GM12872 (cell line): Measurements from ENCODE around the gene BMERB1.

Source experiments
- TF ChIP-seq, protein P1 (sequence below): IDR thresholded peaks from 3 replicates; pipeline ENCODE4 v1.5.1; 2011; ENCODE audit warnings: low read depth, mild to moderate bottlenecking, low read length, moderate library complexity; ENCODE audit not compliant: insufficient read depth

The BMERB1 gene

DNA sequence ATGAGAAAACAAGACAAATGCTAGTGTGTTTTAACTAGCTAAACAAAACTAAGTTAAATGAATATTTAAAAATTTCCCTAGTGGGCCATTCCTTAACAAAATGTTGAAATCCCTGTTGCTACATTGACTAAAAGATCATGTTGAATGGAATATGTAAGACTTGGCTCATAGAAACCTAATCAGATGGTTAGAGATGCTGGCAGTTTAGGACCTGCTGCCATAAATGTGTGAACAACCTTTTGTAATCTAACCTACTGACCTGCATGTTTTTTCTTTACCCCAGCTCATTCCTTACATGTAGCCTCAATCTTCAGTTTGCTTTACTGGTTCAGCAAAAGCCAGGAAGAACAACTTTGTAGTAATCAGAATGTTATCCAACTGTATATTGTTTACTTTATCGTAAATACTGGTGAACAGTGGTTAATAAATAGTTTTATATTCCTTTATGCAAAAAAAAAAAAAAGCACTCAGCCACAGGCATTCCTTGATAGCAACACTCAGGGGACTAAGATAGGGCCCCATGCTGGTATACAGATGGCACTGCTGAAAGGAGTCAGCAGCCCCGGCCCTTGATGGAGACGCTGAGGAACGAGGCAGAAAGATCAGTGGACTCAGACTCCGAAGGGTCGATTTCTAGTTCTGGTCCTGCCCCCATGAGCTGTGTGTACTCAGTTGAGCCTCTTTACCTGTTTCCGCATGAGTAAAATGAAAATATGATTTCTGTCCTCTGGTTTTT lies 130.4 kb downstream of the BMERB1 start:
- TF ChIP-seq, protein P1, sequence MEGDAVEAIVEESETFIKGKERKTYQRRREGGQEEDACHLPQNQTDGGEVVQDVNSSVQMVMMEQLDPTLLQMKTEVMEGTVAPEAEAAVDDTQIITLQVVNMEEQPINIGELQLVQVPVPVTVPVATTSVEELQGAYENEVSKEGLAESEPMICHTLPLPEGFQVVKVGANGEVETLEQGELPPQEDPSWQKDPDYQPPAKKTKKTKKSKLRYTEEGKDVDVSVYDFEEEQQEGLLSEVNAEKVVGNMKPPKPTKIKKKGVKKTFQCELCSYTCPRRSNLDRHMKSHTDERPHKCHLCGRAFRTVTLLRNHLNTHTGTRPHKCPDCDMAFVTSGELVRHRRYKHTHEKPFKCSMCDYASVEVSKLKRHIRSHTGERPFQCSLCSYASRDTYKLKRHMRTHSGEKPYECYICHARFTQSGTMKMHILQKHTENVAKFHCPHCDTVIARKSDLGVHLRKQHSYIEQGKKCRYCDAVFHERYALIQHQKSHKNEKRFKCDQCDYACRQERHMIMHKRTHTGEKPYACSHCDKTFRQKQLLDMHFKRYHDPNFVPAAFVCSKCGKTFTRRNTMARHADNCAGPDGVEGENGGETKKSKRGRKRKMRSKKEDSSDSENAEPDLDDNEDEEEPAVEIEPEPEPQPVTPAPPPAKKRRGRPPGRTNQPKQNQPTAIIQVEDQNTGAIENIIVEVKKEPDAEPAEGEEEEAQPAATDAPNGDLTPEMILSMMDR = no peak

DNA sequence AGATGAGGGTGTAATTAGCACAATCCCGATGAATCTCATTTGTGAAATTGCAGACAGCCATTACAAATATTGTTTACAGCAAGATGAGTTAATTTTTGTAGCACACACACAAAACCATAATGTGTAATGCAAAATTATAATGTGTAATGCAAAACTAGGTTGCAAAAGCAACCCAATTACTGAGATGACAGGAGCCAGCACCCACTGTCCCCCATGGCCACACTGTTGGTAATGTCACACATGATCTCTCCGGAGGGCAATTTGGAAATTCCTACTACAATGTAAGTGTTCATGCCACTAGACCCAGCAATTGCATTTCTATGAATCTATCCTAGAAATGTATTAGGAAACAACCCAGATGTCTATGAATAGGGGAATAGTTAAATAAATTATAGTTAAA lies 131.7 kb downstream of the BMERB1 start:
- TF ChIP-seq, protein P1 = no peak

DNA sequence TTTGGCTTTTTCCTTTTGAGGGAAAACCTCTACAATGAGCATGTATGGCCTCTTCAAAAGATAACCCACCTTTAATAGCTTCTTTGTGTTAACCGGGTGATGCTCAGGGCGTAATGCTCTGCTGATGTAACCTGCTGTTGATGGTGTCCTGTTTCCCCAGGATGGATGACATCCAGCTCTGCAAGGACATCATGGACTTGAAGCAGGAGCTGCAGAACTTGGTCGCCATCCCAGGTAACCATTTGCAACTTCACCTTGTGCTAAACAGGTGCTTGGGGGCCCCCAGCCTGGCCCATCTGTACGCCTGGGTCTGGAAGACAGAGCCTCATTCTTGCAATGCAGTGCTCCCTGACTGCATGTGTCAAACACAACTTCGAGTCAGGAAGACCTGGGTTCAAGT lies 133.4 kb downstream of the BMERB1 start:
- TF ChIP-seq, protein P1 = no peak

DNA sequence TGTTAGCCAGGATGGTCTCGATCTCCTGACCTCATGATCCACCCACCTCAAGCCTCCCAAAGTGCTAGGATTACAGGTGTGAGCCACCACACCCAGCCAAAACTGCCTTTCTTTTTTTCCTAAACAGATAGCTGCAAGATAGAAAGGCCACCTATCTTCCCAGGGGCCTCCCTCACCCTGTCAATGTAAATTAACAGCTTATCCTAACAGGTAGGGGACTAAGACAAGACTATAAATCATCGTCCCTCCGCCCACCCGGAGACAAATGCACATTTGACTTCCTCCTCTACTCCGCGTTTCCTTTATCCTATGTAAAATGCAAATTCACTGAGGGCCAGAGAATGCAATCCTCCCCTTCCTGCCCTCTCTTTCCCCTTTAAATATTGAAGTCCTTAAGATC lies 137.2 kb downstream of the BMERB1 start:
- TF ChIP-seq, protein P1 = no peak

DNA sequence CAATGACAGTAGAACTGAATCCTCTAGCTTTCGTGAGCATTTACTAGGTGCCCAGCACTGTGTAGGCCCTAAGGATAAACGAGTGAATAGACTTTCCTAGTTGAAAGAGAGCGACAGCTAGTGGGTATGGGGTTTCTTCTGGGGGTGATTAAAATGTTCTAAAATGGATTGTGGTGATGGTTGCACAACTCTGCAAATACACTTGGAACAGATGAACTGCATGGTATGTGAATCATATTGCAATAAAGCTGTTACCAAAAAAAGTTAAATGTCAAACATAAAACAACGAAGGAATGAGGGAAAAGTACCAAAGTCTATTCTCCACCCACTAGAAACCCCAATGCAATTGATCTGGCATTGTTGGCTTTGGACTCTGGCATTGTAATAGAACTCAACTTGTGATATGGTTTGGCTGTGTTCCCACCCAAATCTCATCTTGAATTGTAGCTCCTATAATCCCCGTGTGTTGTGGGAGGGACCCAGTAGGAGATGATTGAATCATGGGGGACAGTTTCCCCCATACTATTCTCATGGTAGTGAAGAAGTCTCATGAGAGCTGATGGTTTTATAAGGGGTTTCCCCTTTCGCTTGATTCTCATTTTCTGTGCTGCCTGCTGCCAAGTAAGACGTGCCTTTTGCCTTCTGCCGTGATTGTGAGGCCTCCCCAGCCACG lies 138.1 kb downstream of the BMERB1 start:
- TF ChIP-seq, protein P1 = no peak

DNA sequence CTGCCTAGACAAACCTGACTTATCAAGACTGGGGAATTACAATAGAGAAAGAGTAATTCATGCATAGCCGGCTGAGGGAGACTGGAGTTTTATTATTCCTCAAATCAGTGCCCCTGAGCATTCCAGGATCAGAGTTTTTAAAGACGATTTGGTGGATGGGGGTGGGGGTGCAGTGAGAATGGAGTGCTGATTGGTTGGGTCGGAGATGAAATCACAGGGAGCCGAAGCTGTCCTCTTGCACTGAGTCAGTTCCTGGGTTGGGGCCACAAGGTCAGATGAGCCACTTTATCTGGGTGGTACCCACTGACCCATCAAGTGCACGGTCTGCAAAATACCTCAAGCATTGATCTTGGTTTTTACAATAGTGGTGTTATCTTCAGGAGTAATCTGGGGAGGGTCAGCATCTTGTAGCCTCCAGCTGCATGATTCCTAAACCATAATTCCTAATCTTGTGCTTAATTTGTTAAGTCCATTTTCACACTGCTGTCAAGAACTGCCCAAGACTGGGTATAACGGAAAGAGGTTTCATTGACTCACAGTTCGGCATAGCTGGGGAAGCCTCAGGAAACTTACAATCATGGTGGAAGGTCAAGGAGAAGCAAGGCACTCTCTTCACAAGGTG lies 139.0 kb downstream of the BMERB1 start:
- TF ChIP-seq, protein P1 = no peak

DNA sequence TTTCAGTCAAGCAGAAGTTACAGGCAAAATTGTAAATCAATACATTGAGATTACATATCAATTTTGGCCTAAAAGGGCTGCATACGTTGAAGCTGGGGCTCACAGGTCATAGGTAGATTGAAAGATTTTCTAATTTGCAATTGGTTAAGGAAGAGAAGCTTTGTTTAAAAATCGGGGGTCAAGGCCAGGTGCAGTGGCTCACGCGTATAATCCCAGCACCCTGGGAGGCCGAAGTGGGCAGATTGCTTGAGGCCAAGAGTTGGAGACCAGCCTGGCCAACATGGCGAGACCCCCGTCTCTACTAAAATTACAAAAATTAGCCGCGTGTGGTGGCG lies 140.2 kb downstream of the BMERB1 start:
- TF ChIP-seq, protein P1 = no peak
